GM21360 (cell line): ENCODE measurements around the gene ANKRD30B.
"Not testable (repeated sequence)": the region's sequence is repeated elsewhere in the genome, so short reads cannot be mapped to it uniquely, and the experiment has no call there.

Experiments used
- ATAC-seq: cut with Tn5 transposase; IDR thresholded peaks from one replicate; pipeline ENCODE4 v1.9.1; 2021; ENCODE audit warnings: mild to moderate bottlenecking, moderate library complexity; ENCODE audit not compliant: unreplicated experiment

ANKRD30B gene

DNA sequence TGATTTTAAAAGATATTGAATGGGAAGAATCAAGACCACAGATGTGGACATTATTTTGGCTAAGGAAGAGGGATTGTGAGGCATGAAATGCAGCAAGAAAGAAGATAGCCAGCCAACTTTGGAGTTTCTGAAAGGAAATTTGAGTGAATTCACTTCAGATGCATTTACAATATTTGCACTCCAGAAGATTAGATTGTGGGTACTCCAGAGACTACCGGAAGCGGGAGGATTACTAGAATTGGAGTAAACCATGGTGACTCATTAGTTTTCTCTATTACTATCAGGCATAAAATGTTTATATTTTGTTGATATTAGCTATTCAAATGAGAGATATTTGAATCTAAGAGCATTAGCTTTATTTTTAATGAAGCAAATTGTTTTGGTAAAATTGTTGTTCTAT is 93.6 kb downstream of the ANKRD30B start:
- ATAC-seq = not testable (repeated sequence)

- ATAC-seq = not testable (repeated sequence)
Measured at GRCh38 chr18:14851533-14851932, 103.6 kb downstream of the ANKRD30B start.

- ATAC-seq = not testable (repeated sequence)
Measured at GRCh38 chr18:14855634-14856033, 107.7 kb downstream of the ANKRD30B start.

DNA sequence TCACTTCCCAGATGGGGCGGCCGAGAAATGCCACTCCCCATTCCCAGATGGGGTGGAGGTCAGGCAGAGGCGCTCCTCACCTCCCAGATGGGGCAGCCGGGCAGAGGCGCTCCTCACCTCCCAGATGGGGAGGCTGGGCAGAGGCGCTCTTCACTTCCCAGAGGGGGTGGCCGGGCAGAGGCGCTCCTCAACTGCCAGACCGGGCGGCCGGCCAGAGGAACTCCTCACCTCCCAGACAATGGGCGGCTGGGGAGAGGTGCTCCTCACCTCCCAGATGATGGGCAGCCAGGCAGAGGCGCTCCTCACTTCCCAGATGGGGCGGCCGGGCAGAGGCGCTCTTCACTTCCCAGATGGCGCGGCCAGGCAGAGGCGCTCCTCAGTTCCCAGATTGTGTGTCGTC is 108.3 kb downstream of the ANKRD30B start:
- not testable (repeated sequence) for ATAC-seq

DNA sequence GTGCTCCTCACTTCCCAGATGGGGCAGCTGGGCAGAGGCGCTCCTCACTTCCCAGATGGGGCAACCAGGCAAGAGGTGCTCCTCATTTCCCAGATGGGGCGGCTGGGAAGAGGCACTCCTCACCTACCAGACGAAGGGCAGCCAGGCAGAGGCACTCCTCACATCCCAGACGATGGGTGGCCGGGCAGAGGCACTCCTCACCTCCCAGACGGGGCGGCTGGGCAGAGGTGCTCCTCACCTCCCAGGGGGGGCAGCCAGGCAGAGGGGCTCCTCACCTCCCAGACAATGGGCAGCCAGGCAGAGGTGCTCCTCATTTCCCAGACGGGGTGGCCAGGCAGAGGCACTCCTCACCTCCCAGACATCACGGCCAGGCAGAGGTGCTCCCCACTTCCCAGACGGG is 110.5 kb downstream of the ANKRD30B start:
- ATAC-seq = not testable (repeated sequence)

- not testable (repeated sequence) for ATAC-seq
Measured at GRCh38 chr18:14859995-14860394, 112.0 kb downstream of the ANKRD30B start.

GRCh38 chr18:14866426-14866825 is 118.5 kb downstream of the ANKRD30B start:
- ATAC-seq = not testable (repeated sequence)

- not testable (repeated sequence) for ATAC-seq
Measured at GRCh38 chr18:14867988-14868387, 120.0 kb downstream of the ANKRD30B start.

- not testable (repeated sequence) for ATAC-seq
Measured at GRCh38 chr18:14868825-14869224, 120.9 kb downstream of the ANKRD30B start.

GRCh38 chr18:14878826-14879225 is 130.9 kb downstream of the ANKRD30B start:
- ATAC-seq = not testable (repeated sequence)

GRCh38 chr18:14900435-14900834 is 152.5 kb downstream of the ANKRD30B start:
- ATAC-seq = no peak
